ENCODE measurements around the gene PTGER4.

Gene PTGER4

GRCh38 chr5:40646266-40646665 is 33.4 kb upstream of the PTGER4 start:
- no peak for DNase-seq (ENCODE audit: extremely low read depth, insufficient read length)
- Histone ChIP-seq H3K4me3 (replicated peaks; ENCODE audit: low read depth, low read length) (no peak overlapping the region), H3K27me3 (replicated peaks; ENCODE audit: control insufficient read depth, insufficient read depth, low read length) (no peaks in the 10 kb centered on the region), H3K36me3 (ENCODE audit: control insufficient read depth, insufficient read depth, low read length) (no peaks in the 10 kb centered on the region)
- TF ChIP-seq CTCF (IDR thresholded peaks at IDR 0.05; ENCODE audit: insufficient read depth, low read length, poor library complexity, severe bottlenecking) = no peak

DNA sequence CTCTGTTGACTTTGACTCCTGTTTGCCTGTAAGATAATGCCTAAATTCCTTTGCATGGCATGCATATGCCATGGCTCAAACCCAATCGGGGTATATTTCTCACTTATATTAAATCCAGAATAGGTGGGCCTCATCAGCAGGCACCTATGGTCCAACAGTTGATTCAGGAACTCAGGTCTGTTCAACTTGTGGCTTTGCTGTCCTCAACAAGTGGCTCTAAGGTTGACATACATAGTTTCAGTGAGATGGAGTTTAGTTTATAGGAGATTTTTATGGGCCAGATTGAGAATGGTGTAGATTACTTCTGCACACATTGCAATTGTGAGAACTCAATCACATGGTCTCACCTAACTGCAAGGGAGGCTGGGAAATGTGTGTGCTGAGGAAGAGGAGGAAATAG is 31.6 kb upstream of the PTGER4 start:
- H3K36me3 ChIP-seq (ENCODE audit: control insufficient read depth, insufficient read depth, low read length) = no peaks in the 10 kb centered on the region
- DNase-seq (ENCODE audit: extremely low read depth, insufficient read length) = no peak
- no peak for TF ChIP-seq CTCF (IDR thresholded peaks at IDR 0.05; ENCODE audit: insufficient read depth, low read length, poor library complexity, severe bottlenecking)

GRCh38 chr5:40649463-40650030 is 30.2 kb upstream of the PTGER4 start:
- H3K4me3 ChIP-seq (replicated peaks; ENCODE audit: low read depth, low read length) = no peak overlapping the region

More for the DNA sequence above, 31.6 kb upstream of the PTGER4 start:
- H3K27me3 ChIP-seq (replicated peaks; ENCODE audit: control insufficient read depth, insufficient read depth, low read length) = no peaks in the 10 kb centered on the region
- H3K4me3 ChIP-seq (replicated peaks; ENCODE audit: low read depth, low read length) = no peak overlapping the region

GRCh38 chr5:40651201-40651600 is 28.5 kb upstream of the PTGER4 start:
- no peak for TF ChIP-seq CTCF (IDR thresholded peaks at IDR 0.05; ENCODE audit: insufficient read depth, low read length, poor library complexity, severe bottlenecking)
- no peak for DNase-seq (ENCODE audit: extremely low read depth, insufficient read length)
- H3K4me3 ChIP-seq (replicated peaks; ENCODE audit: low read depth, low read length) = no peak overlapping the region
- no peaks in the 10 kb centered on the region for H3K27me3 ChIP-seq (replicated peaks; ENCODE audit: control insufficient read depth, insufficient read depth, low read length)
- H3K36me3 ChIP-seq (ENCODE audit: control insufficient read depth, insufficient read depth, low read length) = no peaks in the 10 kb centered on the region

More at GRCh38 chr5:40649463-40650030, 30.2 kb upstream of the PTGER4 start:
- H3K36me3 ChIP-seq (ENCODE audit: control insufficient read depth, insufficient read depth, low read length) = no peaks in the 10 kb centered on the region
- DNase-seq (ENCODE audit: extremely low read depth, insufficient read length) = no peak
- H3K27me3 ChIP-seq (replicated peaks; ENCODE audit: control insufficient read depth, insufficient read depth, low read length) = no peaks in the 10 kb centered on the region
- no peak for TF ChIP-seq CTCF (IDR thresholded peaks at IDR 0.05; ENCODE audit: insufficient read depth, low read length, poor library complexity, severe bottlenecking)

DNA sequence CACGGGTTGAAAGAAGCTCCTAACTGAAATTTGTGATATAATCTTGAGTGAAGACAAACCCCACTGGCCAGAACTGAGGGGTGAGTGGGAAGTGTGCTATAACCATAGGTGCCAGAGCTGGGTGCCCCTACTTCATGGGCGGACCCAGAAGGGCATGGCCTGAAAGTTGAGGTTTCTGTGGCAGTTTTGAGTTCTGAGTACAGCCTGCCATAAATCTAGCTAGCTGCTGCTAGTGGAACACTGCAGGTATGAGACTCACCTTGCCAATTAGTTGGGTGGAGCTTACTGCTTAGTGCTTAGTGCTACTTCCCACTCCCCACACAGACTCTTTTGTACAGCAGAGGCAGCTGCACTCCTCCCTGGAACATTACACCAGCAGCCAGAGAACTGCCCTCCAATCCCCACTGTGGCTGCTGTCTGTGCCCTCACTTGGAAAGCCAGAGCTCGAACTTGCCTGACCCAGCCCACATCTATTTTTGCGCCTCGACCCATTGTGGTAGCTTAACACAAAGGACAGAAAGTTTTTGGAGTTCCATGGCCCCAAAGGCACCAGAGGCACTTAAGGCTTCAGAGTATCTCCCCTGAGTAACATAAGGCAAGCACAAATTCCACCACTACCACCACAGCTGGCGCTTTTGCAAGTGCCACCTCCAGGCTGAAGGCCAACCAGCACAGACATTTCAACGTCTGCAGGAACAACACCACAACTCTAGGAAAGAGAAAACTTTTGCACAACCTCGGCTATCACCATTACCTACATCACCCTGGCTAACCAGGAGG is 27.1 kb upstream of the PTGER4 start:
- Histone ChIP-seq H3K36me3 (ENCODE audit: control insufficient read depth, insufficient read depth, low read length) (no peaks in the 10 kb centered on the region), H3K4me3 (replicated peaks; ENCODE audit: low read depth, low read length) (no peak overlapping the region), H3K27me3 (replicated peaks; ENCODE audit: control insufficient read depth, insufficient read depth, low read length) (no peaks in the 10 kb centered on the region)
- TF ChIP-seq CTCF (IDR thresholded peaks at IDR 0.05; ENCODE audit: insufficient read depth, low read length, poor library complexity, severe bottlenecking) = no peak
- DNase-seq (ENCODE audit: extremely low read depth, insufficient read length) = no peak
